ENCODE measurements around the gene CNTRL. TPM values are rescaled to one million over a fixed set of nuclear protein-coding genes. Genes with fewer than 3 reads are reported as not detected.
"Not testable (repeated sequence)": the region's sequence is repeated elsewhere in the genome, so short reads cannot be mapped to it uniquely, and the experiment has no call there.

CNTRL gene
- total RNA-seq, 1 experiment from 2014 or later = 18.9 TPM

- Mint-ChIP-seq H3K27ac (ENCODE audit: low read depth, unreplicated experiment) (no peak overlapping the region), H3K4me1 (ENCODE audit: insufficient read depth, unreplicated experiment) (no peaks in the 10 kb centered on the region), H3K4me3 (ENCODE audit: unreplicated experiment) (no peak overlapping the region), H3K9me3 (ENCODE audit: unreplicated experiment) (no peaks in the 10 kb centered on the region), H3K36me3 (ENCODE audit: insufficient read depth, unreplicated experiment) (peaks cover 71% of the 10 kb centered on the region), H3K27me3 (ENCODE audit: insufficient read depth, unreplicated experiment) (no peaks in the 10 kb centered on the region)
- no TSS peak for BruUV-seq (replicated peaks)
- intact Hi-C loops (cut with micrococcal nuclease) = no loop called here
- POLR2A ChIA-PET = interaction anchor here (0.5 to 1.9 kb wide), 4 partner anchors 14 to 461 kb away, joined by 3 to 6 read pairs (median 4); no protein-coding TSS in a partner anchor
- CTCF ChIA-PET = interaction anchor here (0.5 to 1.2 kb wide), 7 partner anchors 15 to 498 kb away, joined by 3 read pairs; no protein-coding TSS in a partner anchor
- TF ChIP-seq CTCF (IDR thresholded peaks at IDR 0.05; ENCODE audit: unreplicated experiment) = no peak
- DNase-seq (ENCODE audit: unreplicated experiment) = no peak
These were observed 96.5 kb downstream of the CNTRL start for GRCh38 chr9:121171236-121171635.

- Mint-ChIP-seq H3K27ac (ENCODE audit: low read depth, unreplicated experiment) (no peak overlapping the region), H3K27me3 (ENCODE audit: insufficient read depth, unreplicated experiment) (no peaks in the 10 kb centered on the region), H3K9me3 (ENCODE audit: unreplicated experiment) (no peaks in the 10 kb centered on the region), H3K4me1 (ENCODE audit: insufficient read depth, unreplicated experiment) (no peaks in the 10 kb centered on the region), H3K4me3 (ENCODE audit: unreplicated experiment) (no peak overlapping the region), H3K36me3 (ENCODE audit: insufficient read depth, unreplicated experiment) (peaks cover 73% of the 10 kb centered on the region)
- intact Hi-C loops (cut with micrococcal nuclease) = no loop called here
- ChIA-PET CTCF (interaction anchor here (0.6 to 0.9 kb wide), 4 partner anchors 17 to 548 kb away, joined by 3 to 4 read pairs (median 3); no protein-coding TSS in a partner anchor), POLR2A (interaction anchor here (0.5 to 1.9 kb wide), 5 partner anchors 14 to 1761 kb away, joined by 3 to 6 read pairs (median 3); partner anchors contain the start of gene RAB14)
- no peak for DNase-seq (ENCODE audit: unreplicated experiment)
- TF ChIP-seq CTCF (IDR thresholded peaks at IDR 0.05; ENCODE audit: unreplicated experiment) = no peak
- BruUV-seq (replicated peaks) = no TSS peak
These were observed 98.2 kb downstream of the CNTRL start for GRCh38 chr9:121172726-121173487.

- no peaks in the 10 kb centered on the region for H3K9me3 Mint-ChIP-seq (ENCODE audit: unreplicated experiment)
- no peaks in the 10 kb centered on the region for H3K4me1 Mint-ChIP-seq (ENCODE audit: insufficient read depth, unreplicated experiment)
- ChIA-PET POLR2A (interaction anchor here (0.5 to 1.2 kb wide), 3 partner anchors 28 to 1760 kb away, joined by 3 read pairs; partner anchors contain the start of gene RAB14), CTCF (interaction anchor here (0.9 kb wide), 1 partner anchor 18 kb away, joined by 4 read pairs; no protein-coding TSS in a partner anchor)
- peaks cover 76% of the 10 kb centered on the region for H3K36me3 Mint-ChIP-seq (ENCODE audit: insufficient read depth, unreplicated experiment)
- no TSS peak for BruUV-seq (replicated peaks)
- no peak overlapping the region for H3K4me3 Mint-ChIP-seq (ENCODE audit: unreplicated experiment)
- H3K27ac Mint-ChIP-seq (ENCODE audit: low read depth, unreplicated experiment) = no peak overlapping the region
- TF ChIP-seq CTCF (IDR thresholded peaks at IDR 0.05; ENCODE audit: unreplicated experiment) = no peak
- no peaks in the 10 kb centered on the region for H3K27me3 Mint-ChIP-seq (ENCODE audit: insufficient read depth, unreplicated experiment)
- intact Hi-C loops (cut with micrococcal nuclease) = no loop called here
- DNase-seq (ENCODE audit: unreplicated experiment) = no peak
These were observed 98.7 kb downstream of the CNTRL start for GRCh38 chr9:121173501-121173900.

- CTCF ChIA-PET = interaction anchor here (1.0 kb wide), 1 partner anchor 10 kb away, joined by 3 read pairs; no protein-coding TSS in a partner anchor
- no TSS peak for BruUV-seq (replicated peaks)
- POLR2A ChIA-PET = interaction anchor here (0.5 kb wide), 1 partner anchor 9 kb away, joined by 3 read pairs; no protein-coding TSS in a partner anchor
- peak overlapping the region; percentile 27 for H3K27ac Mint-ChIP-seq (ENCODE audit: low read depth, unreplicated experiment)
- H3K4me3 Mint-ChIP-seq (ENCODE audit: unreplicated experiment) = no peak overlapping the region
- H3K36me3 Mint-ChIP-seq (ENCODE audit: insufficient read depth, unreplicated experiment) = peaks cover 86% of the 10 kb centered on the region
- intact Hi-C loops (cut with micrococcal nuclease) = no loop called here
- TF ChIP-seq CTCF (IDR thresholded peaks at IDR 0.05; ENCODE audit: unreplicated experiment) = no peak
- DNase-seq (ENCODE audit: unreplicated experiment) = no peak
- no peaks in the 10 kb centered on the region for H3K9me3 Mint-ChIP-seq (ENCODE audit: unreplicated experiment)
- no peaks in the 10 kb centered on the region for H3K27me3 Mint-ChIP-seq (ENCODE audit: insufficient read depth, unreplicated experiment)
- no peaks in the 10 kb centered on the region for H3K4me1 Mint-ChIP-seq (ENCODE audit: insufficient read depth, unreplicated experiment)
These were observed 104.1 kb downstream of the CNTRL start for GRCh38 chr9:121178676-121179372.

GRCh38 chr9:121179373-121179721, 104.6 kb downstream of the CNTRL start:
- peaks cover 80% of the 10 kb centered on the region for H3K36me3 Mint-ChIP-seq (ENCODE audit: insufficient read depth, unreplicated experiment)
- CTCF ChIA-PET = interaction anchor here (1.0 kb wide), 1 partner anchor 9 kb away, joined by 3 read pairs; no protein-coding TSS in a partner anchor
- BruUV-seq (replicated peaks); POLR2A ChIA-PET; H3K27me3 Mint-ChIP-seq (ENCODE audit: insufficient read depth, unreplicated experiment); H3K4me3 Mint-ChIP-seq (ENCODE audit: unreplicated experiment); H3K4me1 Mint-ChIP-seq (ENCODE audit: insufficient read depth, unreplicated experiment); intact Hi-C loops (cut with micrococcal nuclease); DNase-seq (ENCODE audit: unreplicated experiment); H3K9me3 Mint-ChIP-seq (ENCODE audit: unreplicated experiment); H3K27ac Mint-ChIP-seq (ENCODE audit: low read depth, unreplicated experiment): not testable (repeated sequence)
